ENCODE data around the gene BCL2A1.

- TF ChIP-seq REST (IDR thresholded peaks at IDR 0.05; ENCODE audit: insufficient read depth in 1 of 2, low read depth in 2 of 2, low read length in 2 of 2) (no peak), TAF1 (IDR thresholded peaks at IDR 0.05; ENCODE audit: borderline replicate concordance, insufficient read depth, low read length) (no peak), POLR2AphosphoS5 (IDR thresholded peaks at IDR 0.05; ENCODE audit: low read depth, low read length) (no peak)
Measured at GRCh38 chr15:79991826-79992225, 20.8 kb upstream of the BCL2A1 start.

All from PFSK-1 (cell line).